ENCODE data around the gene C16orf96. TPM values are rescaled to one million over a fixed set of nuclear protein-coding genes. Genes with fewer than 3 reads are reported as not detected.

C16orf96 gene
- total and polyA plus RNA-seq, 2 of the 13 experiments (the other 11 are each of a cell fraction or from before 2014, with no cell fraction given) = 0.03 TPM; not detected in 1

GRCh38 chr16:4614571-4615383, 58.6 kb downstream of the C16orf96 start, which contains the start of gene UBALD1 (continued):
- no peak for TF ChIP-seq SALL2 (CRISPR knock-in tag; IDR thresholded peaks at IDR 0.05)
- no peak for TF ChIP-seq ZNF720 (CRISPR knock-in tag; IDR thresholded peaks at IDR 0.05)
- TF ChIP-seq, protein P1, sequence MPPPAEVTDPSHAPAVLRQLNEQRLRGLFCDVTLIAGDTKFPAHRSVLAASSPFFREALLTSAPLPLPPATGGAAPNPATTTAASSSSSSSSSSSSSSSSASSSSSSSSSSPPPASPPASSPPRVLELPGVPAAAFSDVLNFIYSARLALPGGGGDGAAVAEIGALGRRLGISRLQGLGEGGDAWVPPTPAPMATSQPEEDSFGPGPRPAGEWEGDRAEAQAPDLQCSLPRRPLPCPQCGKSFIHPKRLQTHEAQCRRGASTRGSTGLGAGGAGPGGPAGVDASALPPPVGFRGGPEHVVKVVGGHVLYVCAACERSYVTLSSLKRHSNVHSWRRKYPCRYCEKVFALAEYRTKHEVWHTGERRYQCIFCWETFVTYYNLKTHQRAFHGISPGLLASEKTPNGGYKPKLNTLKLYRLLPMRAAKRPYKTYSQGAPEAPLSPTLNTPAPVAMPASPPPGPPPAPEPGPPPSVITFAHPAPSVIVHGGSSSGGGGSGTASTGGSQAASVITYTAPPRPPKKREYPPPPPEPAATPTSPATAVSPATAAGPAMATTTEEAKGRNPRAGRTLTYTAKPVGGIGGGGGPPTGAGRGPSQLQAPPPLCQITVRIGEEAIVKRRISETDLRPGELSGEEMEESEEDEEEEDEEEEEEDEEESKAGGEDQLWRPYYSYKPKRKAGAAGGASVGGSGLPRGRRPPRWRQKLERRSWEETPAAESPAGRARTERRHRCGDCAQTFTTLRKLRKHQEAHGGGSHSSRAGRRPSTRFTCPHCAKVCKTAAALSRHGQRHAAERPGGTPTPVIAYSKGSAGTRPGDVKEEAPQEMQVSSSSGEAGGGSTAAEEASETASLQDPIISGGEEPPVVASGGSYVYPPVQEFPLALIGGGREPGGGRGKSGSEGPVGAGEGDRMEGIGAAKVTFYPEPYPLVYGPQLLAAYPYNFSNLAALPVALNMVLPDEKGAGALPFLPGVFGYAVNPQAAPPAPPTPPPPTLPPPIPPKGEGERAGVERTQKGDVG (CRISPR knock-in tag; IDR thresholded peaks at IDR 0.05; ENCODE audit: borderline replicate concordance) = peak; percentile 70; the same call in 1 of the 2 replicates
- TF ChIP-seq, protein P2, sequence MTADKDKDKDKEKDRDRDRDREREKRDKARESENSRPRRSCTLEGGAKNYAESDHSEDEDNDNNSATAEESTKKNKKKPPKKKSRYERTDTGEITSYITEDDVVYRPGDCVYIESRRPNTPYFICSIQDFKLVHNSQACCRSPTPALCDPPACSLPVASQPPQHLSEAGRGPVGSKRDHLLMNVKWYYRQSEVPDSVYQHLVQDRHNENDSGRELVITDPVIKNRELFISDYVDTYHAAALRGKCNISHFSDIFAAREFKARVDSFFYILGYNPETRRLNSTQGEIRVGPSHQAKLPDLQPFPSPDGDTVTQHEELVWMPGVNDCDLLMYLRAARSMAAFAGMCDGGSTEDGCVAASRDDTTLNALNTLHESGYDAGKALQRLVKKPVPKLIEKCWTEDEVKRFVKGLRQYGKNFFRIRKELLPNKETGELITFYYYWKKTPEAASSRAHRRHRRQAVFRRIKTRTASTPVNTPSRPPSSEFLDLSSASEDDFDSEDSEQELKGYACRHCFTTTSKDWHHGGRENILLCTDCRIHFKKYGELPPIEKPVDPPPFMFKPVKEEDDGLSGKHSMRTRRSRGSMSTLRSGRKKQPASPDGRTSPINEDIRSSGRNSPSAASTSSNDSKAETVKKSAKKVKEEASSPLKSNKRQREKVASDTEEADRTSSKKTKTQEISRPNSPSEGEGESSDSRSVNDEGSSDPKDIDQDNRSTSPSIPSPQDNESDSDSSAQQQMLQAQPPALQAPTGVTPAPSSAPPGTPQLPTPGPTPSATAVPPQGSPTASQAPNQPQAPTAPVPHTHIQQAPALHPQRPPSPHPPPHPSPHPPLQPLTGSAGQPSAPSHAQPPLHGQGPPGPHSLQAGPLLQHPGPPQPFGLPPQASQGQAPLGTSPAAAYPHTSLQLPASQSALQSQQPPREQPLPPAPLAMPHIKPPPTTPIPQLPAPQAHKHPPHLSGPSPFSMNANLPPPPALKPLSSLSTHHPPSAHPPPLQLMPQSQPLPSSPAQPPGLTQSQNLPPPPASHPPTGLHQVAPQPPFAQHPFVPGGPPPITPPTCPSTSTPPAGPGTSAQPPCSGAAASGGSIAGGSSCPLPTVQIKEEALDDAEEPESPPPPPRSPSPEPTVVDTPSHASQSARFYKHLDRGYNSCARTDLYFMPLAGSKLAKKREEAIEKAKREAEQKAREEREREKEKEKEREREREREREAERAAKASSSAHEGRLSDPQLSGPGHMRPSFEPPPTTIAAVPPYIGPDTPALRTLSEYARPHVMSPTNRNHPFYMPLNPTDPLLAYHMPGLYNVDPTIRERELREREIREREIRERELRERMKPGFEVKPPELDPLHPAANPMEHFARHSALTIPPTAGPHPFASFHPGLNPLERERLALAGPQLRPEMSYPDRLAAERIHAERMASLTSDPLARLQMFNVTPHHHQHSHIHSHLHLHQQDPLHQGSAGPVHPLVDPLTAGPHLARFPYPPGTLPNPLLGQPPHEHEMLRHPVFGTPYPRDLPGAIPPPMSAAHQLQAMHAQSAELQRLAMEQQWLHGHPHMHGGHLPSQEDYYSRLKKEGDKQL (CRISPR knock-in tag; IDR thresholded peaks at IDR 0.05; ENCODE audit: low read depth) = no peak
- TF ChIP-seq ZNF512 (CRISPR knock-in tag; IDR thresholded peaks at IDR 0.05) = no peak
- TF ChIP-seq MTF1 (CRISPR knock-in tag; IDR thresholded peaks at IDR 0.05) = no peak
- no peak; the same call in 1 of the 2 replicates for TF ChIP-seq KDM5B (CRISPR knock-in tag; IDR thresholded peaks at IDR 0.05; ENCODE audit: borderline replicate concordance)
- TF ChIP-seq THAP11 (CRISPR knock-in tag; IDR thresholded peaks at IDR 0.05) = peak; percentile 99
- TF ChIP-seq AFF4 (CRISPR knock-in tag; IDR thresholded peaks at IDR 0.05) = no peak
- TF ChIP-seq, protein P3, sequence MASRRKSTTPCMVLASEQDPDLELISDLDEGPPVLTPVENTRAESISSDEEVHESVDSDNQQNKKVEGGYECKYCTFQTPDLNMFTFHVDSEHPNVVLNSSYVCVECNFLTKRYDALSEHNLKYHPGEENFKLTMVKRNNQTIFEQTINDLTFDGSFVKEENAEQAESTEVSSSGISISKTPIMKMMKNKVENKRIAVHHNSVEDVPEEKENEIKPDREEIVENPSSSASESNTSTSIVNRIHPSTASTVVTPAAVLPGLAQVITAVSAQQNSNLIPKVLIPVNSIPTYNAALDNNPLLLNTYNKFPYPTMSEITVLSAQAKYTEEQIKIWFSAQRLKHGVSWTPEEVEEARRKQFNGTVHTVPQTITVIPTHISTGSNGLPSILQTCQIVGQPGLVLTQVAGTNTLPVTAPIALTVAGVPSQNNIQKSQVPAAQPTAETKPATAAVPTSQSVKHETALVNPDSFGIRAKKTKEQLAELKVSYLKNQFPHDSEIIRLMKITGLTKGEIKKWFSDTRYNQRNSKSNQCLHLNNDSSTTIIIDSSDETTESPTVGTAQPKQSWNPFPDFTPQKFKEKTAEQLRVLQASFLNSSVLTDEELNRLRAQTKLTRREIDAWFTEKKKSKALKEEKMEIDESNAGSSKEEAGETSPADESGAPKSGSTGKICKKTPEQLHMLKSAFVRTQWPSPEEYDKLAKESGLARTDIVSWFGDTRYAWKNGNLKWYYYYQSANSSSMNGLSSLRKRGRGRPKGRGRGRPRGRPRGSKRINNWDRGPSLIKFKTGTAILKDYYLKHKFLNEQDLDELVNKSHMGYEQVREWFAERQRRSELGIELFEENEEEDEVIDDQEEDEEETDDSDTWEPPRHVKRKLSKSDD (CRISPR knock-in tag; IDR thresholded peaks at IDR 0.05; ENCODE audit: low read depth) = no peak; the same call in none of the 2 replicates

Data from HepG2 (cell line).